ENCODE data around the gene CEL.

DNA sequence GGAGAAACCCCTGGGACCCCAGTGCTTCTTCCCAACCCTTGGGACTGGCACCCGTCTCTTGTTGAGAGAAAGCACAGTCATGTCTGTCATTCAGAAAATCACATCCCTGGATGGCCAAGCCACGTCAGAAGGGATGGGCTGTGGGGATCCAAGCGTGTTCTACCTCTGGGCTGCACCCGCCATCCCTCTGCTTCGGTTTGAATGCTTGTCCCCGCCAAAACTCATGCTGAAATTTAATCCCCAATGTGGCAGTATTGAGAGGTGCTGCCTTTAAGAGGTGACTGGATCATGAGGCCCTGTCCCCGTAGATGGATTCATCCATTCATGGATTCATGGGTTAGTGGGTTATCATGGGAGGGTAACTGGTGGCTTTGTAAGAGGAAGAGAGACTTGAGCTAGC lies 27.0 kb downstream of the CEL start:
- TF ChIP-seq TAF1 (IDR thresholded peaks at IDR 0.05; ENCODE audit: low read depth, low read length) (no peak), POLR2A (IDR thresholded peaks at IDR 0.05; ENCODE audit: low read depth, low read length) (no peak), POLR2AphosphoS5 (IDR thresholded peaks at IDR 0.05; ENCODE audit: low read depth, low read length) (no peak)

Data from GM12891 (cell line).